Umbilical cord (tissue), 2 donors: ENCODE measurements around the gene LIPF. TPM values are rescaled to one million over a fixed set of nuclear protein-coding genes. Genes with fewer than 3 reads are reported as not detected.
A peak's percentile ranks its signal among the peaks of the same experiment; 100 is the strongest.
"Not testable (repeated sequence)": the region's sequence is repeated elsewhere in the genome, so short reads cannot be mapped to it uniquely, and the experiment has no call there.

Experiments
- DNase-seq: peaks from one replicate; pipeline ENCODE4 v3.0.0-alpha.2; 2015; ENCODE audit warnings: low spot score
- total RNA-seq: library from RNA; depleted of rRNA; stranded (reverse); fragments of >200 nt; gene quantifications from one replicate; pipeline ENCODE4 v1.2.3, GENCODE V29; 2014; ENCODE audit warnings: low replicate concordance; ENCODE audit not compliant: insufficient read depth

The LIPF gene
- total RNA-seq, 1 donor from 2014 or later, result 5.5 TPM

DNA sequence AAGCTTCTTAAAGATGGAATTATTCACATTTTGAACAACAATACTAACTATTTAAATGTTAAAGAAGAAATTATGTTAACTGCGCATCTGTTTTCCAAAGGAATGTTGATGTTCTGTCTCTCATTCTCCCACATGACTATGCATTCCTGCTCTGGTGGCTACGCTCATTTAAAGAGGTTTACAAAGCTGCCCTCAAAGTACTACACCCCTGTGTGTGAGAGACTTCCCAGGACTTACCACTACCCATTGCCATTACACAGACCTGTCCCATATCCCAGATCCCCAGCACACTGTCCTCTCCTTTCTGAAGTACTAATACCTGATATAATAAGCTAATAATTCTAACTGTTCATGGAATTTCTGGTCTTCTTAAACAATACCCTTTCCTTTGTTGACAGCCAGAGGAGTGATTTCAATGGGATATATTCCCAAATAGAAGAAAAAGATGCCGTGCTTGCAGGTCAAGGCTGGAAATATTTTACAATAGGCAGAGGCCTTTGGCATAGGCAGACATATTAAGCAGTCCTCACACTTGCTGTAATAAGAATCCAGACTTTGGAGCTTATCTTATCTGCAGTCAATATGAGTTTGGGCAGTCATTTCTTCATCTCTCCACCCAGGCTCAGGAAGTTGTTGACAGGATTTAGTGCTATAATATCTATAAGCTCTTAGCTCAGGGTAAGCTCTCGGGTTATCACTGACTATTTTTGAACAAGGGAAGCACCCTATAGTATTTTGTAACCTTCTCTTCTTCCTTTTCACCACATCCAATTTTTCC lies 12.2 kb downstream of the LIPF start:
- DNase-seq, result peak; percentile 63

DNA sequence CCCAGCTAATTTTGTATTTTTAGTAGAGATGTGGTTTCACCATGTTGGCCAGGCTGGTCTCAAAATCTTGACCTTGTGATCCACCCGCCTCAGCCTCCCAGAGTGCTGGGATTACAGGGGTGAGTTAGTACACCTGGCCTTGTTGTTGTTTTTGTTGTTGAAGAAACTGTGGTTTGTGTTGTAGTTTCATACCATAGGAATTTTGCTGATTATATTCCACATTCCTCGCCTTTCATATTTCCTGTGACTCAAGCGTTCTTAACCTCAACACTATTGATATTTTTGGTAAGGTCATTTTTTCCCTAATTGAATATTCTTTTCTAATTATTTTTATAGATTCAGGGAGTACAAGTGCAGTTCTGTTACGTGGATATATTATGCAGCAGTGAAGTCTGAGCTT lies 16.7 kb downstream of the LIPF start:
- no peak for DNase-seq

DNA sequence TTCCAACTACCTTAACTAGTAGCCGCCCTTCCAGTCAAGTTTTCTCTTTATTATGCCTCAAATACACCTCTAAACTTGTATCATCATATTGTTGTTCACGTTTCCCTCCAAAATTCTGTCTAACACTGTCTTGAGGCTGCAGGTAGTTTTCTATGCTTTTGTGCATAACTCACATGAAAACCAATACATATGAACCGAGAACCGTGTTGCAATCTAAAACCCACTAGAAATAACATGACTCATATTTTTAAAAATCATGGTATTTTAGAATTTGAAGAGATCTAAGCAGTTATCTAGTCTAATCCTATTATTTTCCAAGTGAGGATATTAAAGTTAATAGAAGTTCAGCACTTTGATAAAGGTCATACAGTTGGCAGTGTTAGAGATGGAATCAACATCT lies 18.2 kb downstream of the LIPF start:
- DNase-seq, result no peak

DNA sequence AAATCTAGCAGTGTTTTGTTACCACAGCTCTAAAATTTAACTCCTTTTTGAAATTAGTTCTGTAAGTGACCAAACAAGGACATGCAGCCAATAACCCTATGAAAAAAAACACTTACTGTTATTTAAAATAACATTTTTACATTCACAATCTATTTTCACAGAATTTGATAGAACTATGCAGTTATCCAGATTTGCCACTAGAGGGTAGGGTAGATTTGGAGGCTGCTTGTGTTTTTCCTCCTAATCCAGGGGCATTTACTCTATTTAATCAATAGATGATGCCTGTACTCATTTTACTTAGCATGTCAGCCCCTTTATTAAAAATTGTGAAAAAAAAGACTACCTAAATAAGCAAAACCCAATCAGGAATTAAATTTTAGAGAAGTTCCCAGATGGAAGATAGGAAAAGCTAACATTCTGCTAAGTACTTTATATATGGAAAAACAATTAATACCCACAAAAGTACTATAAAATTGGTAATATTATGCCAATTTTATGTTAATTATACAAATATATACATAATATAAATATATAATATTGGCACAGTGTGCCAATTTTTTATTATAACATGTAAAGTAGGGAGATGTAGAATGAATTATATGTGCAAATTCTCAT lies 23.7 kb downstream of the LIPF start:
- no peak for DNase-seq

GRCh38 chr10:88689366-88689765 lies 25.1 kb downstream of the LIPF start:
- DNase-seq, result no peak

GRCh38 chr10:88693392-88694020 lies 29.3 kb downstream of the LIPF start:
- DNase-seq, result no peak

- DNase-seq, result no peak
Measured at GRCh38 chr10:88702848-88703597, 38.8 kb downstream of the LIPF start.

- no peak for DNase-seq
Measured at GRCh38 chr10:88705958-88706357, 41.7 kb downstream of the LIPF start, which contains the start of gene LIPK. TSS of gene LIPK (plus strand) at chr10:88706249. CDS start at chr10:88724544, 18,295 bp downstream.

DNA sequence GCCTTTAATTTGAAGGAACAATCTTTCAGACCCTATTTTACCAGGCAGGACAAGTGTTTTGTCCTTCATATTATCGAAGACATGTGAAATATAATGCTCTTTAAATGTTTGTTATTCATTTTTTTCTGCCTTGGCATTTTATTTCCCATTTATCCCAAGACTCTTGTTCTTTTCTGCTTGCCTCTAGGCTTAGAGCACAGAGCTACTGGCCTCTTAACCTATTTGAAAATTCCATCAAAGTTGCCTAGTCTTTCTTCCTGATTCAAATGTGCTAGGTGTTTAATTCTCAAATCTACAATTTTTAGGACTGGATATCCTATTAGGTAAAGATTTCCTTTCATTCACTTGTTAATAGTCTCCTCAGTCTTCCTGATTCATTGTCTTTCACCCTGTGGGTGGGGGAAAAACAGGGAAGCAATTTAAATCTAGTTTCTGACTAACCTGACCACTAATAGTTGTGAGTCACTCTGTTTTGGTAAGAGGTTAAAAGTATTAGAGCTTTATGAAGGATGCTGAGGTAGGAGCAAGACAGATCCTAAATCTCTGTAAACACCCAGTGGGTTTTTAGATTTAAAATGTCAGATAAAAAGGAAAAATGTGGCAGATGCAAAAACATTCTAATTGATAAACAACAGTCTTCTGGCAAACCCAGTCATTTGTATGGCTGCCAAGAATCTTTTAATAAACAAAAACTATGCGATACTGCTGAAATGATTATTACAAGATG lies 43.4 kb downstream of the LIPF start:
- DNase-seq, result no peak

DNA sequence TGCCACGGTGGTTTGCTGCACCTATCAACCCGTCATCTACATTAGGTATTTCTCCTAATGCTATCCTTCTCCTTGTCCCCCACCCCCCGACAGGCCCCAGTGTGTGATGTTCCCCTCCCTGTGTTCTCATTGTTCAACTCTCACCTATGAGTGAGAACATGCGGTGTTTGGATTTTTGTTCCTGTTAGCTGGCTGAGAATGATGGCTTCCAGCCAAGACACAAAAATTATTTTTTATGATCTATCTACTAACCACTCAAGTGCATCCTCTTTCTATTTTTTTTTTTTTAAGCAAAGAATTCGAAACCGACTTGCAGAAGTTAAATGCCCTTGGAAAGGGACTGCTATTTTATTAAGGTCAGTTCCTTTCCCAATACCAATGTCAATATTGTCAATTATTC lies 45.1 kb downstream of the LIPF start:
- not testable (repeated sequence) for DNase-seq

GRCh38 chr10:88715517-88715916 lies 51.3 kb downstream of the LIPF start:
- no peak for DNase-seq

GRCh38 chr10:88721392-88721791 lies 57.1 kb downstream of the LIPF start:
- no peak for DNase-seq

GRCh38 chr10:88725798-88726197 lies 61.6 kb downstream of the LIPF start:
- DNase-seq, result no peak

- DNase-seq, result no peak
Measured at GRCh38 chr10:88728107-88728763, 64.0 kb downstream of the LIPF start.

Other genes starting within 250 kb of the LIPF start
- 5.3 TPM for gene RNLS, start 81.1 kb upstream of the LIPF start, total RNA-seq
- 4.1 TPM for gene LIPJ, start 77.7 kb upstream of the LIPF start, total RNA-seq
- gene LIPK, start 41.8 kb downstream of the LIPF start, total RNA-seq, result 4.8 TPM
- gene LIPN, start 95.6 kb downstream of the LIPF start, total RNA-seq, result not detected
- not detected for gene LIPM, start 138.3 kb downstream of the LIPF start, total RNA-seq
- gene ANKRD22, start 187.4 kb downstream of the LIPF start, total RNA-seq, result 1.4 TPM
- 25.5 TPM for gene STAMBPL1, start 215.8 kb downstream of the LIPF start, total RNA-seq